Measurements from ENCODE around the gene E4F1.
"Not testable (repeated sequence)": the region's sequence is repeated elsewhere in the genome, so short reads cannot be mapped to it uniquely, and the experiment has no call there.

The E4F1 gene

DNA sequence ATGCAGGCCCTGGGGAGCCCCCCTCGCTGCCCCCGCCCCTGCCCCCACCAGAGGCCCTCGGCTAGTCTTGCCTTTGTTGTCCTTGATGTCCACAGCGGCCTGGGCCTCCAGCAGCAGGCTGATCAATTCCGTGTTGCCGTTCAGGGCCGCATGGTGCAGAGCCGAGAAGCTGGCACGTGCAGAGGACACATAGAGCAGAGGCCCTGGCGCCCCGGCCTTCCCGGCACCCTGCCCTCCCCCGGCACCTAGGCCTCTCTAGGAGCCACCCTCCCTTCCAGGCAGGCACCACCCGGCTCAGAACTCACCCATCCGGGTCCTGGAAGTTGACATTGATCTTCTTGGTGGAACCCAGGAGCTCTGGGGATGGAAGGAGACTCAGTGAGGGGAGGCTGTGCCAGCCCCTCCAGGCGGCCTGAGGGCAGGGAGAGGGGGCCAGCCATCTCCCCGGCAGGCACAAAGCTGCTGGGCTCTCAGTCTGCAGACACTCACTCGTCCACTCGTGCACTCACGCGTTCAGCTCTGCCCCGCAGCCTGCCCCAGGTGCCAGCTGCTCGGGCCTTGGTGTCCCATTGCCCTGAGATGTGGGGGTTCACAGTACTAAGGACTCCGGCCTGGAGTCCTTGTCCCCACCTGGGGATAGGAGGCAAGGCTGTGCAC is 33.3 kb upstream of the E4F1 start:
- no peak for DNase-seq

GRCh38 chr16:2190659-2191445 is 32.5 kb upstream of the E4F1 start:
- no peak for DNase-seq

DNA sequence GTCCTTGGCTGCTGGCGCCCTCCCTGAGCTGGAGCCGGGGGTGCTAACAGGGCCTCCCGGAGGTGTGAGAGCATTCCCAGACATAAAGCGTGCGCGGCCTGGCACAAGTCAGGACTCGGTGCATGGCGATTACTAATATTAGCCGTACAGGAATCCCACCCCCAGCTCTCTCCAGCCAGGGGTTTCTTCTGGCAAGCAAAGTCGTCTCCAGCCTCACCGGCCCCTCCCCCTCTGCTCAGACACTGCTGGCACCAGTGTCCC is 32.0 kb upstream of the E4F1 start:
- DNase-seq: no peak

- DNase-seq: no peak
Measured at GRCh38 chr16:2194166-2194834, 29.1 kb upstream of the E4F1 start.

DNA sequence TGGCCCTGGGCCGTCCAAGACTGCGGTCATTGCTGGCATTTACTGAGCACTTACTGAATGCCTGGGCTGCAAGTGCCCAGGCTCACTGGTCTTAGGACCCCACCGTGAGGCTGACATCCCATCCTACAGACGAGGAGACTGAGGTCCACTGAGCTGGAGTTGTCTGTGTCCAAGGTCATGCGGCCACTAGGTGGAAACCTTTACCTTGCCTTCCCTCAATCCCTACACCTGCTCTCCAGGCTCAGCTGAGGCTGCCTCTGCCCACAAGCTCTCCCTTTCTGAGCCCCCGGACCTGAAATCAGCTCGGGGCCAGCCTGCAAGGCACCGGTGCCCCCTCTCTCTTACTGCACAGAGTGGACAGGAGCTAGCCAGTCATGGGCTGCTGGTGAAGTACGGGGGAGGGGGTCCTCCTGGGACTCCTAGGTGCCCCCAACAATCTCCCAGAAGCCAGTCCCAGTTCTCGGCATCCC is 28.5 kb upstream of the E4F1 start:
- DNase-seq: no peak

DNA sequence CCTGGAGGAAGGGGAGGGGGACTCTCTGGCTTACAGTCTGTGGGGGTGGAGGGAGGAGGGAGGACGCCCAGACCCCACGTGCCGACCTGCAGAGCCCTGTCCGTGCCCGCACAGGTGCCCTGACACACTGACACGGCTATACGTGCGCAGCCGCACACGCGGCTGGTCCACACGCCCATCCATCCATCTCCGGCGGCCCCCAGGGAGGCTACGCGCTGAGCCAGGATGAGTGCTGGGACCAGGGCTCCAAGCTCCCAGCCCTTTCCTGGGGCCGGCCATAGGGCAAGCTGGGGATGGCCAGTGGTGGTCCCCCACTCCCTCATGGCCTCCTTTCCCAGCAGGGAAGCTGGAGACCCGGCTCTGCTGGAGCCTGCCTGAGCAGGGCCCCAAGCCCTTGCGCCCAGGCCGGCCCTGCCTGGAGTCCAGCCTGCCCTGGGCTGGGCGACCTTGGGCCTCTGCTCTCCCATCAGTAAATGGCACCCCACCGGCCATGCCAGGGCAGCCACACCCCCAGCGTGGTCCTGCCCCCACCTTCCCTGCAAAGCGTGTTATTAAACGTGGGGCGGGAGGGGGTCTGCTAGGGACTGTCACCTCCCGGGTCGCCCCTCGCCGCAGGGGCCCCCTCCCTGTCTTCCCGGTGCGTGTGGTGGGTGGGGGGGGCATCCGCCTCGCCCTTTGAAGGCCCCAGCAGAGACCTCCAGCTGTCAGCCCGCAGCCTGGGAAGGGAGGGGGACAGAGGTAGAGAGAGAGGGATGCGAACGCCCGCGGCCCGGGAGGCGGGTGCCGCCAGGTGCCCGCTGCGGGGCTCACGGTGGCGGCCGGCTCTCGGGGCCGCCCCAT is 27.8 kb upstream of the E4F1 start:
- DNase-seq: no peak

GRCh38 chr16:2196162-2196980 is 27.0 kb upstream of the E4F1 start, which contains the start of gene CASKIN1:
Gene CASKIN1 (minus strand): TSS chr16:2196605. CDS start chr16:2196432, 173 bp downstream.
- DNase-seq: no peak

DNA sequence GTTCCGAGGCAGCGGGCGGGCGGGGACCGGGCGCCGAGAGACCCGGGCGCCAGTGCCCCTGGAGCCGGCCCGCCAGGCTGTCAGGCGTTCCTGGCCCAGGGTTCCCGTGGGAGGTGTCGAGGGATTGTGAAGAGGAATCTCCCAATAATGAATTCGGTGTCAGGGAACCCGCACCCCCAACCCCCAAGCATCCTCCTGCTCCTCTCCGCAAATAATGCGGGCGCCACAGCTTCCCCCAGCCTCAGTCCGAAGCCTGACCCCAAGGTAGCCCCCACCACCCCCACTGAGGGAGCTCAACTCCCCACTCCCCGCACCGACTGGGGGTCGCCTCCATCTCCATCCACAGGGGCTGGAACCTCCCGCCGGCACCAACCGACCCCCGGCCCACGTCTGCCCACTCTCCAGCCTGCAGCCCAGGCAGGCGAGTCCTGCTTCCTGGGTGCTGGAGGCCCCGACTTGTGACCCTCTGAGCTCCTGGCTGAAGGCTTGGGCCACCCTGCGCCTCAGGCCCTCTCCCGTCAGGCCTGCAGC is 26.3 kb upstream of the E4F1 start:
- DNase-seq: no peak

- no peak for DNase-seq
Measured at GRCh38 chr16:2197765-2198164, 25.6 kb upstream of the E4F1 start.

DNA sequence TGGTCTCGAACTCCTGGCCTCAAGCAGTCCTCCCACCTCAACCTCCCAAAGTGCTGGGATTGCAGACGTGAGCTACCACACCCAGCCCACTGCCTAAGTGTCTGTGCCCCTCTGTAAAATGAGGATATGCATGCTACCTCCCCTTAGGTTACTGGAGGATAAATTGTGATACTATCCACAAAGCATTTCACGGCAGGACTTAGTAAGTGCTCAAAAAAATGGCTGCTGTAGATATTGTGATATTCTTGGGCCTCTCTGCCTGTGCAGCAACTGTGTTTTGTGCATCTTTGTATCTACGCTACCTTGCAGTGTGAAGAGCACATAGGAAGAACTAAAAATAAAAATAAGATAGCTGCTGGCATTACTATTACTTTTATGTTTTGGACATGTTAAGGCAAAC is 25.1 kb upstream of the E4F1 start:
- DNase-seq: no peak

DNA sequence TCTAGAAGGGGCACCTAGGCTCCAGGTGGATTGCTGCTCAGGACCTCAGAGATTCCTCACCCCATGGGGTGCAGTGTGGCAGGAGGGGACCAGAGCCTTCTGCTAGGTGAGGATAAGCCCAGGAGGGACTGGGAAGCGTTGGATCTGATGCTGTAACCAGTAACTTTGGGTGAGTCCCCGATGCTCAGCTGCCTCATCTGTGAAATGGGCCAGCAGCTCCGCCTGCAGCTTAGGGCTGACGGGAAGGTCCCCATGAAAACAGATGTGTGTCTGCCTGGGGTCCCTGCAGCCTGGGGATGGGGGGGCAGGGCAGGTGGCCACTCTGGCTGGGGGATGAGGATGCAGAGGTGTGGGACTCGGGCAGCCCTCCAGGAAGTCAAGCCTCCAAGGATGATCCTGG is 24.3 kb upstream of the E4F1 start:
- DNase-seq: no peak

DNA sequence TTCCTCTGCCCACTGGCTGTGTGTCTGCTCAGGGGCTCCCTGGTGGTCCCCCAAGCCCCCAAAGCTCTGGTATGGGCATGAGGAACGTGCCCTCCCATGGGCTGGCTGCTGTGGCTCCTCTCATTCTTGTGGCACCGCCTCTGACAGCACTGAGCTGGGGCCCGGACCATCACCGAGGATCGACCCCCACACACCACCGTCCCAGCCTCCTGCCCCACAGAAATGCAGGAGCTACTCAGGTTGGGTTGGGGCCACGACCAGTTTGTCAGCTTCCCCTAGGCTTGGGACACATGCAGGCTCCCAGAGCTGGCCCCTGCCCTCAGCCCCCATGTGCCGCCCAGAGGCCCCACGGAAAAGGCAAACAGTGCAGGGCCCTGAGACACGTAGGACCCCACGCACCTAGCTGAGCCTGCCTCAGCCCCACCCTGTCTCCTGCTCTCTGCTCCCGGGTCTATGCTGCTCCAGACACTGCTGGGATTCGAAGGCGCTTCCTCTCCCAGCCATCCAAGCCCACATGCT is 23.7 kb upstream of the E4F1 start:
- DNase-seq: no peak

DNA sequence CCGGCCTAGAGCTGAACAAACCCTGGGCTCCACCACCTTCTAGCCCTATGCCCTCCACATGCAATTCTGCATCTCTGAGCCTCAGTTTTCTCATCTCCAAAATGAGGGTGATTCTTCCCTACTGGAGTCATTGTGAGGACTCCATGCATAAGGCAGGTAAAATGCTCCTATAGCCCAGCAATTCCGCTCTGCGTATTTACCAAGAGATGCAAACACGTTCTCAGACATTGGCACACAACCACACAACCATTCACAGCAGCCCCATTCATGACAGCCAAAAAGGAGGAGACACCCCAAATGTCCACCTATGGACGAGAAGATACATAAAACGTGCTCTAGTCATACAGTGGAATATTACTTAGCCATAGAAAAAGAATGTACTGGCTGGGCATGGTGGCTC is 23.1 kb upstream of the E4F1 start:
- no peak for DNase-seq

DNA sequence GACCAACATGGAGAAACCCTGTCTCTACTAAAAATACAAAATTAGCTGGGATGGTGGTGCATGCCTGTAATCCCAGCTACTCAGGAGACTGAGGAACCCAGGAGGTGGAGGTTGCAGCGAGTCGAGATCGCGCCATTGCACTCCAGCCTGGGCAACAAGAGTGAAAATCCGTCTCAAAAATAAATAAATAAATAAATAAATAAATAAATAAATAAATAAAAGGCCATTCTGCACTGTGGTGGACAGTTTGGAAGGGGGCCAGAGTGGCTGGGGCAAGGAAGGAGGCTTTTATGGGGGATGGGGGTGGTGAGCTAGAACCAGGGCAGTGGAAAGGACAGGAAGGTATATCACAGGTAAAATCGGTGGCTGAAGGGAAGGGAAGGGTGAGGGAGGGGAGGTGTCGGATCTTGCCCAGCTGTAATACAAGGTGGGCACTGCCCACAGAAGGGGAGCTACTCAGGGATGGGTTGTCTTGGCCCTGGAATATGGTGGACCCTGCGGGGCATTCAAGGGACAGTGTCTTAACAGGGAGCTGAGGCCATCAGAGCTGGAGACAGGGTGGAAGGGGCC is 20.2 kb upstream of the E4F1 start:
- not testable (repeated sequence) for DNase-seq

DNA sequence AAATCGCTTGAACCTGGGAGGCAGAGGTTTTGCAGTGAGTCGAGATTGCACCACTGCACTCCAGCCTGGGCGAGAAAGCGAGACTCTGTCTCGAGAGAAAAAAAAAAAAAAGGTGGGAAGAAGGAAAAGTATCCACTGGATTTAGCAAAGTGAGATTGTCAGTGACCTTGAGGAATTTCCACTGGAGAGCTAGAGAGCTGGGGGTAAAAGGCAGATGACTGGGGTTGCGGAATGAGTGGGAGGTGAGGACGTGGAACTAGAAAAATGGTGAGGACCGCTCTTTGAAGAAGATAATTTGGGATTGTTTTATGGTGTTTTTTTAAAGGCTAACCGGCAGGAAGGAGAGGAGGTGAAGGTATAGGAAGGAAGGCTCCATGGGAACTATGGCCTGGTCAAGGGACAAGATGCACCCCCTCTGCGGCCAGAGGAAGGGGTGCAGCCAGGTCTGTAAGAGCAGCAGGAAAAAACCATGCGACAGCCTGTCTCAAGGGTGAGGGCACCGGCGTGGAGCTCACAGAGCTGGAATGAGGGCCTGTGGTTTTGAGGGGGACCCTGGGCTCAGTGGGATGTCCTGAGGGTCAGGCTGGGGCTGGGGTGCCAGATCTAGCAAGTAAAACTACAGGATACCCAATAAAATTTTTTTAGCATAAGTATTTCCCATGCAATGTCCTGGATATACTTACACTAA is 18.8 kb upstream of the E4F1 start:
- DNase-seq: no peak

DNA sequence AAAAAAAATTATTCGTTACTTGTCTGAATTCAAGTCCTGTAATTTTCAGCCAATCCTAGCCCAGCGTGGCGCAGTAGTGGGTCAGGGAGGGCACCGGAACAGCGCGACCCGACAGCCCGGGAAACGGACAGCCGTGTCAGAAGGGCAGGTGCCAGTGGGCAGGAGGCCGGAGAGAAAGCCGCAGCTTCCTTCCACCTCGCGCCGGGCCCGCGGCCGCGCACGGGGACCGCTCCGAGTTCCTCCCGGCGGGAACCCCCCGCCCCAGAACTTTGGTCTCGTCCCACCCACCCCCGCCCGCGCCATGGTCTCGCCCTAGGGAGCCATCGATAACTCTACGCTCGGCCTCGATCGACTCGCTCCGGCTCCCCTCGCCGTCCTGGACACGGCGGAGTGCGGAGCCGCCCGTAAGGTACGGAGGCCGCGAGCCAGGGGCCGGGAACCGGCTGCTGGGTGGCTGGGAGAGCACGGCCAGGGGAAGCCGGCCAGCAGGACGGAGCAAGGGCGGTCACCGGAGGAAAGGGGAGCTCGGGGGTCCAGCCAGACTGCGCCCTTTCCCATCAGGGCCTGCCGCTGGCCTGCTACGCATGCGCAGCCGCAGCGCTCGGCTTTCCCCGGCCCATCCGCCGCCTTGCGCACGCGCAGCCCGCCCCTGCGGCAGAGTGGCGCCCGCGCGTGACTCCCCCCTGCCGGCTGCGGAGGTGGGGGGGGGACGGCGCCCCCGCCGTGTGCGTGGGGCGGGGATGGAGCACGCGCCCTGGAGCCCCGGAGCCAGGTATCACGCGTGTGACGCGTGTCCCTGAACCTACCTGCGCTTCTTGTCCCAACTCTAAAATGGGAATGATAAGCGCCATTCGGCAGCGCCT is 18.1 kb upstream of the E4F1 start, which contains the start of gene MLST8:
TSS of gene MLST8 (plus strand) at position 351 of the 863 bp plus-strand sequence. CDS start 632 bp downstream, outside the sequence.
- peak; percentile 92 for DNase-seq

DNA sequence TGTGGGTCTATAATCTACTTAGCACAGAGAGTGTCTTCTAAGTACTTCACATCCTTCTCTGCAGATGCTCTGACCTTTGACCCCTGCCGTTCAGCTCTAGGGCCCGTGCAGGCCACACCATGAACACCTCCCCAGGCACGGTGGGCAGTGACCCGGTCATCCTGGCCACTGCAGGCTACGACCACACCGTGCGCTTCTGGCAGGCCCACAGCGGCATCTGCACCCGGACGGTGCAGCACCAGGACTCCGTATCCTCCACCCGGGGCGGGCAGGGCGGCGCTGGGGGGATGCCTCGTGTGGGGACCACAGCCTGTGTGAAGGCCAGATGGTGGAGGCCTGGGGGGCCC is 17.5 kb upstream of the E4F1 start:
- no peak for DNase-seq

DNA sequence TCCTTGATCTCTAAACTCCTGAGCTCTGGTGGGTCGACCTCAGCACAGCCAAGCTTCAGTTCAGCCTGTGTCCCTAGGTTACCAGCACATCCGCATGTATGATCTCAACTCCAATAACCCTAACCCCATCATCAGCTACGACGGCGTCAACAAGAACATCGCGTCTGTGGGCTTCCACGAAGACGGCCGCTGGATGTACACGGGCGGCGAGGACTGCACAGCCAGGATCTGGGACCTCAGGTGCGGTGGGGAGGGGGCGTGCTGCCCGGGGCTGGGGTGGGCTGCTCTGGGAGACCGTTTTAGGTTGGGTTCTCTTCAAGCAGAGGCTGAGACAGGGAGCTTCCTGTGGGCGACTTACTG is 17.0 kb upstream of the E4F1 start:
- no peak for DNase-seq

- DNase-seq: no peak
Measured at GRCh38 chr16:2206780-2207433, 16.5 kb upstream of the E4F1 start.
